Measurements from ENCODE around the gene ITGB4. TPM values are rescaled to one million over a fixed set of nuclear protein-coding genes. Genes with fewer than 3 reads are reported as not detected.

ITGB4 gene
- total and polyA plus RNA-seq, 9 of the 15 experiments (the other 6 are each of a cell fraction or from before 2014, with no cell fraction given) = 0.05 to 2.8 (median 0.76) TPM; not detected in 3

- TF ChIP-seq ZBTB2 (IDR thresholded peaks at IDR 0.05) (peak; percentile 98), POLR2AphosphoS5 (IDR thresholded peaks at IDR 0.05; ENCODE audit: control insufficient read depth, insufficient read depth, low read depth, low read length) (peak; percentile 46), ZNF143 (CRISPR knock-in tag; IDR thresholded peaks at IDR 0.05) (peak; percentile 99), KLF13 (tag; IDR thresholded peaks at IDR 0.05; ENCODE audit: borderline replicate concordance, low read depth) (peak; percentile 2; the same call in 1 of the 2 replicates), NUFIP1 (IDR thresholded peaks at IDR 0.05; ENCODE audit: partially characterized antibody) (no peak), ZNF224 (CRISPR knock-in tag; IDR thresholded peaks at IDR 0.05) (no peak), ZFPM2 (CRISPR knock-in tag; IDR thresholded peaks at IDR 0.05) (no peak), ZC3H8 (IDR thresholded peaks at IDR 0.05) (no peak), ZBTB11 (CRISPR knock-in tag; IDR thresholded peaks at IDR 0.05) (peak in 1 of 3 experiments; percentile 86; a peak in 2 of 6 replicates), PHF8 (IDR thresholded peaks at IDR 0.05; ENCODE audit: borderline replicate concordance, low read length) (peak; percentile 66; the same call in 1 of the 2 replicates), SREBF1 (IDR thresholded peaks at IDR 0.05; ENCODE audit: borderline replicate concordance, low read depth, low read length) (peak; percentile 72; the same call in 1 of the 2 replicates), NONO (IDR thresholded peaks at IDR 0.05; ENCODE audit: low read depth in 2 of 2, low read length in 1 of 2) (no peak), TEAD1 (CRISPR knock-in tag; IDR thresholded peaks at IDR 0.05) (peak; percentile 94 to 99), ZNF239 (CRISPR knock-in tag; IDR thresholded peaks at IDR 0.05) (peak; percentile 75), NR2C1 (IDR thresholded peaks at IDR 0.05) (peak; percentile 85), NR2C1 (tag; IDR thresholded peaks at IDR 0.05) (peak; percentile 95), ZFP91 (CRISPR knock-in tag; IDR thresholded peaks at IDR 0.05) (no peak)
- TF ChIP-seq, protein P1, sequence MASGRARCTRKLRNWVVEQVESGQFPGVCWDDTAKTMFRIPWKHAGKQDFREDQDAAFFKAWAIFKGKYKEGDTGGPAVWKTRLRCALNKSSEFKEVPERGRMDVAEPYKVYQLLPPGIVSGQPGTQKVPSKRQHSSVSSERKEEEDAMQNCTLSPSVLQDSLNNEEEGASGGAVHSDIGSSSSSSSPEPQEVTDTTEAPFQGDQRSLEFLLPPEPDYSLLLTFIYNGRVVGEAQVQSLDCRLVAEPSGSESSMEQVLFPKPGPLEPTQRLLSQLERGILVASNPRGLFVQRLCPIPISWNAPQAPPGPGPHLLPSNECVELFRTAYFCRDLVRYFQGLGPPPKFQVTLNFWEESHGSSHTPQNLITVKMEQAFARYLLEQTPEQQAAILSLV (tag; IDR thresholded peaks at IDR 0.05) = peak; percentile 58; the same call in 1 of the 2 replicates
These were observed 63.3 kb downstream of the ITGB4 start, which contains the start of gene UNK (continued) for GRCh38 chr17:75784473-75785015.

All from K562 (cell line).